IPS DF 19.7 (cell line): ENCODE data around the gene NDUFAB1.
"Not testable (repeated sequence)": the region's sequence is repeated elsewhere in the genome, so short reads cannot be mapped to it uniquely, and the experiment has no call there.

Experiments
- DNase-seq: peaks from one replicate; pipeline ENCODE4 v3.0.0-alpha.2; 2013; ENCODE audit warnings: low read depth, low spot score

The NDUFAB1 gene

GRCh38 chr16:23595951-23596720 is at the start of gene NDUFAB1:
Gene NDUFAB1 (minus strand): TSS chr16:23596316. CDS start chr16:23596290, 26 bp downstream.
- peak; percentile 28 for DNase-seq

DNA sequence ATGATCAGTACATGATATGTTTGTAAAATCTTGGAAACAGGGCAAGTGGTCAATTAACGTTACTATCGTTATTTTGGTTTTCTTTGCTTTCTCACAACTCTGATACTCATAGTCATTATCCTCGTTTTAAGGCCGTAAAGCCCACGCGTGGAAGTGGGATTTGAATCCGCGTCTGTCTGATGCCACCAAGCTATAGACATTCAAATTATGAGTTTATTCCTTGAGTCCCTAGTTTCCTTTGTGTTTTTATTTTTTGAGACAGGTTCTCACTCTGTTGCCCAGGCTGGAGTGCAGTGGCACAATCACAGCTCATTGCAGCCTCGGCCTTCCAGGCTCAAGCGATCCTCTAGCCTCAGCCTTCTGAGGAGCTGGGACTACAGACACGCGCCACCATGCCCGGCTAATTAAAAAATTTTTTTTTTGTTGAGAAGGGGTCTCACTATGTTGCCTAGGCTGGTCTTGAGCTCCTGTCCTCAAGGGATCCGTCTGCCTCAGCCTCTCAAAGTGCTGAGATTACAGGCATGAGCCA is 46.2 kb upstream of the NDUFAB1 start:
- no peak for DNase-seq

DNA sequence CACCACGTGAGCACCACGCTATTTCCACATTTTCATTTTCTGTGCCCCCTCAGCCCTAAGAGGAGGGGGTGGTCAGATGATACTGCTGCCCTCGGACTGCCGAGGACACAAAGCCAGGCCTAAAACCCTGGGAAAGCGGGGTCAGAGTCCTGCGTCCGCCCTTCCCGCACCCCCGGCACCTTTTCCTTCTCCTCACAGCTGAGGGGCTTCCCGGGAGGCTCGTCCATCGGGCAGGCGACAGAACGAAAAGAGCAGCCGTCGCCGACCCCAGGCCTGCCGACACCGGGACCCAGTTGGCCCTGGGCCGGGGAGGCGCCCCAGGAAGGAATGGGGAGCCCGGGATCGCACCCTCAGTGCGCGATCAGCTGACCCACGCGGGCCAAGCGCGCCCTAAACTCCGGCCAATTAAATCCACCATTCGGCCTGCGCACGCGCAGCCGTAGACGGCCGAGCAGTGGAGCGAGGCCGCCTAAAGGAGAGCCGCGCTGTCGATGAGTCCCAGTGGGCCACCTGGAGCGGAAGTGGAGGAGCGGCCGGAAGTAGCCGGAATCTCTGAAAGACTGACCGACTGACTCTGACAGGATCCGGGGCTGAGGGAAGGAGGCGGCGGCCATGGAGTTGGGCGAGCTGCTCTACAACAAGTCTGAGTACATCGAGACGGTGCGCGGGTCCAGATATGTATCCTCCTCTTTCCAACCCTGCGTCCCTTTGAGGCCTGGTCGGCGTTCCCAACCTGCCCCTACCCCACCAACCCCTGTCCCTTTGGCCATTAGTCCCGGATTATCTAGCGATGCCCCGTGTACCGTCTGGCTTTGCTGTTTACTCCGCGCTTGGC is 45.0 kb upstream of the NDUFAB1 start, which contains the start of the genes DCTN5 and PALB2:
TSS of gene DCTN5 (plus strand) at position 536 of the 835 bp plus-strand sequence. CDS start at position 613, 77 bp downstream.
TSS of gene PALB2 (minus strand) at position 380 of the 835 bp plus-strand sequence. CDS start at position 227, 153 bp downstream.
- peak; percentile 82 for DNase-seq

DNA sequence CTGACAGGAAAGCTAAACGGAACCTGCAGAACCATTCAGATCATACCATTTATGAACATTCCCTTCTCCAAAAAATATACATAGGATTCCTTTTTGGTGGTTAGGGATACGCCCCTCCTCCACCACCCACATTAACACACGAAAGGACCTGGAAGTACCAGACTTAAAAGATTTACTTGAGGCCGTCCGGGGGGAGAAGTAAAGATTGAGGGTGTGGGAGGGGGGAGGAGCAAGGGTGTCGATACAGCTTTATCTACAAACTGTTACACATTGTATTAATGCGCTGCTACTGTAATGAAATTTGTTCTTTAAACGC is 44.5 kb upstream of the NDUFAB1 start:
- no peak for DNase-seq

GRCh38 chr16:23635958-23636357 is 39.8 kb upstream of the NDUFAB1 start:
- no peak for DNase-seq

DNA sequence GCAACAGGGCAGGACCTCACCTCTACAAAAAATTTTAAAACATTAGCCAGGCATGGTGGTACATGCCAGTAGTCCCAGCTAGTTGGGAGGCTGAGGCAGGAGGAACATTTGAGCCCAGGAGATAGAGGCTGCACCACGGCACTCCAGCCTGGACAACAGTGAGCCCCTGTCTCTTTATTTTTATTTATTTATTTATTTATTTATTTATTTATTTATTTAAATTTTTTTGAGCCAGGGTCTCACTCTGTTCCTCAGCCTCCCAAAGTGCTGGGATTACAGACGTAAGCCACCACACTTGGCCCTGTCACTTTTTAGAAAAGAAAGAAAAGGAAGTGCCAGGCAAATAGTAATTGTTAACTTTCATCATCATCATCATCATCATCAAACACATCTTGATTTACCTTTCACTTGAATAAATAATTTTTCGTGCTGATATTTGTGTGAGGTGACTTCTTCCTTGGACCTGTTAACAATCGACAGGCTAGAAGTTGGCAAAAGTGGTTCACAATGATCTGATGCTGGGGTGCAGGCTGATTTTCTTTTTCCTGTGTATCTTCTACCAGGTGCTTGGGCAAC is 38.4 kb upstream of the NDUFAB1 start:
- DNase-seq = no peak

DNA sequence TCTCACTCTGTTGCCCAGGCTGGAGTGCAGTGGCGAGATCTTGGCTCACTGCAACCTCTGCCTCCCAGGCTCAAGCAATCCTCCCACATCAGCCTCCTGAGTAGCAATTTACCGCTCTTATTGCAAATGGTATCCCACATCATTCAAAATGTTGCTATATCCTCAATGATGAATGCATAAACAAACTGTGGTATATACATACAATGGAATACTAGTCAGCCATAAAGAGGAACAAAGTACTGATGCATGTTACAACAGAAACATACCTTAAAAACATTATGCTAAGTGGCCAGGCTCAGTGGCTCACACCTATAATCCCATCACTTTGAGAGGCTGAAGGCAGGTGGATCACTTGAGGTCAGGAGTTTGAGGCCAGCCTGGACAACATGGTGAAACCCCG is 35.8 kb upstream of the NDUFAB1 start:
- not testable (repeated sequence) for DNase-seq

DNA sequence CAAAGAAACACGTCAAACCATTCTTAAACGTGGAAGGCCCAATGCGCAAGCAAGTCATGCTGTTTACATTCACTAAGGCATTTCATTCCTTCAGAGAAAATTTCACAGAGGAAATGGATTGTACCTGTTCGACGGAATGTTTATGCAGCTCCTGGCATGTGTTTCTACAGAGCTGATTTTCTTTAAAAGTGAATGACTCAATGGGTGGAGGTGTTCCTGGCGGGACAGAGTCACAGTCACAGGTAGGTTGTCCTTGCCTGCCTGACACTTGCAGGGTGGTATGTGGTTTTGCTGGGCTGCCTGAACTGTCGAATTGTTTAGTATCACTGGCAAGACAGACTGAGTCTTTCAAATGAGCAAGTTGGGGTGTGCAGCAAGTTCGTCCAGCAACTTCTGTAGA is 33.4 kb upstream of the NDUFAB1 start:
- no peak for DNase-seq

DNA sequence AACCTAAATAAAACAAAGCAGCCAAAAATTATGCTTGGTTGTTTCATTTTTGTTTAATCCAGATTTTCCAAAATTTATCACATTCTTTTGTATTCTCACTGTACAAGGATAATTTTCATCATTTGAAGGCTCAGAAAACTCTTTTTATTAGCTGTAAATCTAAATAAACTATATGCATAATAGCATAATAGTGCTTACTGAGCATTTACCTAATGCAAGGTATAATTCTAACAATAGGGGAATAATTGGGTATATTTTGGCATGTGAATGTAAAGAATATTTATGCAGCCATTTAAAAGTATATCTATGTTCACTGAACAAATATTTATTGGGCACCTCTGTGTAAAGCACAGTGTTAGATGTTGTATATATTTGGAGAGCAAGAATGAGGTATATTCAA is 28.0 kb upstream of the NDUFAB1 start:
- no peak for DNase-seq

GRCh38 chr16:23615805-23616204 is 19.7 kb upstream of the NDUFAB1 start:
- DNase-seq = no peak

DNA sequence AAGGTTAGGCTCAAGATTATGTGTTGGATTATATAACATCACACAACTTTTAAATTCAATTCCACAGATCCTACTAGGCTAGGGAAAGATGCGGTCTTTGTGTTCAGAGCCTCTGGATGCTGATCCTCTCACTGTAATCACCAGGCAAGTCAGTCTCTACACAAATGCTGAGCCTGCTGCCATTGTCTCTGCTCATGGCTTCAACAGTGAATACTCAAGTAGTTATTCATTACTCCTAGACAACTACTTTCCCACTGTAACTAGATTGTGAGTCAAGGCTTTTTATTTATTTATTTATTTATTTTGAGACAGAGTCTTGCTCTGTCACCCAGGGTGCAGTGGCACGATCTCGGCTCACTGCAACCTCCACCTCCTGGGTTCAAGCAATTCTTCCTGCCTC is 15.8 kb upstream of the NDUFAB1 start:
- DNase-seq = no peak

- not testable (repeated sequence) for DNase-seq
These were observed 14.8 kb upstream of the NDUFAB1 start for GRCh38 chr16:23610905-23611304.

GRCh38 chr16:23609929-23610328 is 13.8 kb upstream of the NDUFAB1 start:
- DNase-seq = no peak

DNA sequence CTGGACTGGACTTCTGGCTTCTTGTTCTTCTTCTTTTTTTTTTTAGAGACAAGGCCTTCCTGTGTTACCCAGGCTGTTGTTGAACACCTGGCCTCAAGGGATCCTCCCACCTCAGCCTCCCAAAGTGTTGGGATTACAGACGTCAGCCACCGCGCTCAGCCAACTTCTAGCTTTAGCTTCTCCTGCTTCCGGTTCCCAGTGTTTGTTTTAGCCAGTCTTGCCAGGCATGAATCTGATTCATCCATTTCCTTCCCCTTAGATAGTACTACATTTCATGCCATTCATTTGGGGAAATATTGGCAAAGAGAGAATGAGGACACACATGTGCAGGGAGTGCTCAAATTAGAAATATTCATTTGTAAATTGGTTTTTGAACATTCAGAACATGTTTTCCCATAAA is 12.1 kb upstream of the NDUFAB1 start:
- DNase-seq = no peak

DNA sequence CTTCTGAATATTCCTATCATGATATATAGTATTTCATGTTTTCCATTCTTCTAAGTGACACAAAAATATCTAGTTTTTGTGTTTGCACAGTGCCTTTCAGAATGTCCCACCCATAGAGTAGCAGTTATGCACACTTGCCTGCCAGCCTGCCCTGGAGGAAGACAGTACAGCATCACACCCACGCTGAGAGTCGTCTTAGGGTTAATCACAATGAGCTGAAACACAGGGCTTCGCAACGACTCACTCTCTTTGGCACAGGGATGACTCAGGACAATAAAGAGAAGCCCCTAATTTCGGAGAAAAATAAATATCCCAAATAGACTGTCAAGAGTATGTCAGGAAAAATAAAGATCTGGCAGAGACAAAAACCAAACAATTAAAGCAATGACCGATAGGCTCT is 11.6 kb upstream of the NDUFAB1 start:
- no peak for DNase-seq

DNA sequence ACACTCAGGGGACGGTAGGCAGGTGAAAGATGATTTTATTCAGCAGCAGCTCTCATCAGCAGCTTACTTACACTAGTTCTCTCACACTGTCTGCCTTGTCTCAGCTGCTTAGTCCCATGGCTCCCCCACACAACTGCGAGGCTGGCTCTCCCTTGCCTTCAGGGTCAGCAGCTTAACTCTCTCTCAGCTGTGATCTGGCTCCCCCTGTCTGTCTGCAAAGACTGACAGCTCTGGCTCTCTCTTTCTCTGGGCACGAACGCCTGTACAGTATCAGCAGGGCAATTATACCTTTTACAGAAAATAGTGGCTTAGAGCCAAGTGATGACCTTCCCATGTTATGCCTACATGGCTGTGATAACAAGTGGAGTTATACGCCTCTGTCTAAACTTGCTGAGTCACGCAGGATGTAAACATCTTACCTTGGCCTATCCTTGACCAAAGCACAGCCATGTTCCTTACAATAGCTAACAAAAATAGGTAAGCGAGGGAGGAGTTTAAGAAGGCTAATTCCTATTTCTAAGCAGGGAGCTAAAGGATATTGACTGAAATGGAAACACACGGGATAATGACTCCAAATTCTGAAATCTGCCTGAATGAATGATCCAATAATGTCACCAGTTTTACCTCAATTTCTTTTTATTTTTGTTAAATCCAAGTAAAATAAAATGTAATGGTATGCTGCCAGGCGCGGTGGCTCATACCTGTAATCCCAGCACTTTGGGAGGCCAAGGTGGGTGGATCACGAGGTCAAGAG is 1.1 kb upstream of the NDUFAB1 start:
- peak; percentile 23 for DNase-seq

GRCh38 chr16:23595246-23595950 is 718 bp downstream of the NDUFAB1 start:
- DNase-seq = no peak

GRCh38 chr16:23594186-23594585 is 1.9 kb downstream of the NDUFAB1 start:
- no peak for DNase-seq

DNA sequence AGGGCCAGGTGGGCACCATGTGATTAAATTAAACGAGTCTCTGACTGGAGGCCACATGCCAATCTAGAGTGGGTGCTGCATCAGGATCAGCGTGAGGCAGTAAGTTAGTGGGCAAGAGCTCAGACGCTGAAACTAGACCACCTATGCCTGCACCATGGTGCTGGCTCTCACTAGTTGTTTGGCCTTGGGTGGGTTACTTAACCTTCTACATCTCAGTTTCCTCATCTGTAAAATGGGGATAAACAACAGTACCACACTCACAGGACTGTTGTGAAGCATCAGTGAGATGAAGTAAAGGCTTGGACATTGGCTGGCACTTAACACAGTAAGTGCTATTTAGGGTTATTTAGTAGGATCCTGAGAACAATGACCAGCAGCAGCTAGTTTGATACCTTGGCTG is 5.9 kb downstream of the NDUFAB1 start:
- no peak for DNase-seq

DNA sequence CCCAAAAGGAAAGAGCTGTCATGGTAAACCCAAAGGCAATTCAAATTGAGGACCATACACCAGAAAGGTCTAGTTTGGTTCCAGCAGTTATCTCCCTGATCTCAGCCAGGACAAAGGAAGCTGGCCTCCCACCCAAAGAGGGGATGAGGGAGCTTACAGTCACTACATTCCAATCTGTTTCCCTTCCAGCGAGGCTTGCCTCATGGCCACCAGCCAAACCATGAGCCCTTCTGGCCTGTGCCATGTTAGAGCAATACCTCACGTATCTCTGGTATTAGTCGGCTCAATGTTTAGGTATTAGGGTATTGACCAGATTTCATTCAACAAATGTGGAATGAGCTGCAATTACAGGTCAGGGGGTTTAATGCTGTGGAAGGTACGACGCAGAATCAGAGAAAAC is 8.4 kb downstream of the NDUFAB1 start:
- no peak for DNase-seq
